ENCODE data around the gene DDX56. TPM values are rescaled to one million over a fixed set of nuclear protein-coding genes. Genes with fewer than 3 reads are reported as not detected.
A peak's percentile ranks its signal among the peaks of the same experiment; 100 is the strongest.

DDX56 gene
- total RNA-seq, 1 experiment from 2014 or later = 120 TPM

DNA sequence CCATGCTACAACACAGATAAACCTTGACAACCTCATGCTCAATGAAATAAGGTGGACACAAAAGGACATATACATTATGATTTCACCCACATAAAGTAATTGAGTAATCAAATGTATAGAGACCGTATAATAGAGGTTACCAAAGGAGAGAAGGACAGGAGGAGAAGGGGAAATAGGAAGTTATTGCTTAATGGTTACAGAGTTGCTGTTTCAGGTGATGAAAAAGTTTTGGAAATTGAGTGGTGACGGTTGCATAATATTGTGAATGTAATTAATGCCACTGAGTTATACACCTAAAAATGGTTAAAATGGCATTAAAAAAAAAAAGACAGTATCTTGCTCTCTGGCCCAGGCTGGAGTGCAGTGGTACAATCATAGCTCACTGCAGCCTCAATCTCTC, 31.2 kb upstream of the DDX56 start:
- Histone ChIP-seq H4K8ac (replicated peaks; ENCODE audit: insufficient read length, low read depth, low read length) (no peak overlapping the region), H3K56ac (ENCODE audit: insufficient read length, low read depth, low read length) (no peak overlapping the region), H3T11ph (ENCODE audit: low read length) (no peak overlapping the region), H2BK5ac (ENCODE audit: insufficient read length, low read length) (no peak overlapping the region), H4K20me1 (ENCODE audit: control insufficient read depth, insufficient read depth, insufficient read length) (no peaks in the 10 kb centered on the region), H3K4me1 (ENCODE audit: insufficient read depth, low read length) (no peaks in the 10 kb centered on the region; the same call in 1 of the 2 replicates), H3K9me3 (ENCODE audit: control insufficient read depth, low read depth, low read length) (no peaks in the 10 kb centered on the region), H3K4ac (ENCODE audit: low read depth, low read length) (no peak overlapping the region), H2BK20ac (ENCODE audit: low read depth, low read length, poor library complexity, severe bottlenecking) (no peak overlapping the region), H3K4me2 (ENCODE audit: insufficient read depth, insufficient read length, low read length) (no peak overlapping the region), H2BK120ac (ENCODE audit: low read depth, low read length, poor library complexity, severe bottlenecking) (no peak overlapping the region), H2AFZ (ENCODE audit: low read length) (no peak overlapping the region), H3K27ac (ENCODE audit: insufficient read length, low read depth, low read length) (no peak overlapping the region), H3K79me1 (ENCODE audit: insufficient read depth, low read depth, low read length, poor library complexity, severe bottlenecking) (peaks cover 3% of the 10 kb centered on the region), H2BK15ac (ENCODE audit: low read depth, low read length) (no peak overlapping the region), H4K5ac (ENCODE audit: insufficient read length, low read depth, low read length) (no peak overlapping the region), H3K14ac (ENCODE audit: insufficient read depth, low read length) (no peak overlapping the region), H3K27me3 (ENCODE audit: insufficient read depth, low read length) (no peaks in the 10 kb centered on the region), H3K9ac (ENCODE audit: extremely low read depth, insufficient read length, low read length) (no peak overlapping the region), H4K91ac (ENCODE audit: insufficient read length, low read depth, low read length) (no peak overlapping the region), H3K23ac (ENCODE audit: insufficient read length, low read depth, low read length) (no peak overlapping the region), H3K23me2 (ENCODE audit: insufficient read length, low read depth, low read length, poor library complexity, severe bottlenecking) (peaks cover 4% of the 10 kb centered on the region), H2BK12ac (ENCODE audit: insufficient read length, low read depth, low read length) (no peak overlapping the region), H3K18ac (ENCODE audit: insufficient read length, low read depth, low read length) (no peak overlapping the region), H3K79me2 (ENCODE audit: insufficient read depth, low read length) (peaks cover 15% of the 10 kb centered on the region; the same call in 1 of the 2 replicates), H2AK5ac (ENCODE audit: insufficient read length, low read length) (no peak overlapping the region)
- H3K9me3 Mint-ChIP-seq = no peaks in the 10 kb centered on the region; a peak in 1 of 5 replicates
- peak overlapping the region; percentile 91 to 94; a peak in 3 of 5 replicates for H3K4me3 Mint-ChIP-seq
- H3K27ac Mint-ChIP-seq = no peak overlapping the region
- DNase-seq = no peak
- no peak for TF ChIP-seq CTCF (conservative IDR thresholded peaks at IDR 0.05)
- peaks cover 9 to 19% of the 10 kb centered on the region in 2 experiments for H3K4me1 Mint-ChIP-seq
- peaks cover 8% of the 10 kb centered on the region for H3K27me3 Mint-ChIP-seq (ENCODE audit: low read depth)
- peaks cover 4 to 11% (median 10%) of the 10 kb centered on the region in 3 experiments for H3K36me3 Mint-ChIP-seq (ENCODE audit: insufficient read depth in 1 of 3, low read depth in 3 of 3)
- no CpG with 5 or more reads among the region's 2 CpGs for WGBS (ENCODE audit: extremely low coverage, insufficient read length, low lambda C conversion rate)
